ENCODE data around the gene MROH7. TPM values are rescaled to one million over a fixed set of nuclear protein-coding genes. Genes with fewer than 3 reads are reported as not detected.

The MROH7 gene
- polyA plus RNA-seq, 1 donor from 2014 or later = not detected

GRCh38 chr1:54723985-54724384 lies 82.4 kb downstream of the MROH7 start:
- no peak overlapping the region for H3K27ac ChIP-seq (ENCODE audit: low read length)
- H3K79me2 ChIP-seq (replicated peaks; ENCODE audit: insufficient read depth, low read length) = no peaks in the 10 kb centered on the region
- H3K4me3 ChIP-seq (ENCODE audit: low read length) = no peak overlapping the region
- peaks cover 6% of the 10 kb centered on the region for H3K9me3 ChIP-seq (ENCODE audit: low read length)
- H3K4me2 ChIP-seq (ENCODE audit: low read length) = no peak overlapping the region
- no peak overlapping the region for H3K9ac ChIP-seq (ENCODE audit: low read length)
- H3K27me3 ChIP-seq (ENCODE audit: insufficient read depth, low read depth, low read length) = no peaks in the 10 kb centered on the region
- H2AFZ ChIP-seq (ENCODE audit: low read depth, low read length) = no peak overlapping the region
- H3K9me2 ChIP-seq (ENCODE audit: insufficient read depth, low read length) = no peaks in the 10 kb centered on the region
- H3F3A ChIP-seq (ENCODE audit: insufficient read depth, low read length, poor library complexity, severe bottlenecking) = no peaks in the 10 kb centered on the region
- no peak for TF ChIP-seq SMC3 (conservative IDR thresholded peaks at IDR 0.05; ENCODE audit: poor library complexity)
- TF ChIP-seq EZH2 (IDR thresholded peaks at IDR 0.05; ENCODE audit: borderline replicate concordance, insufficient read depth, low read length, poor library complexity, severe bottlenecking) = no peak
- no peak for TF ChIP-seq CTCF (IDR thresholded peaks at IDR 0.05; ENCODE audit: poor library complexity, severe bottlenecking)
- no peak for TF ChIP-seq EP300 (conservative IDR thresholded peaks at IDR 0.05; ENCODE audit: poor library complexity, severe bottlenecking)
- no peak for TF ChIP-seq TAF1 (IDR thresholded peaks at IDR 0.05; ENCODE audit: low read depth)
- TF ChIP-seq REST (IDR thresholded peaks at IDR 0.05; ENCODE audit: borderline replicate concordance) = no peak
- TF ChIP-seq MXI1 (conservative IDR thresholded peaks at IDR 0.05; ENCODE audit: poor library complexity, severe bottlenecking) = no peak
- TF ChIP-seq POLR2AphosphoS5 (IDR thresholded peaks at IDR 0.05) = no peak
- TF ChIP-seq RAD21 (conservative IDR thresholded peaks at IDR 0.05) = no peak
- no peaks in the 10 kb centered on the region for H4K20me1 ChIP-seq (ENCODE audit: insufficient read depth)
- peaks cover 27% of the 10 kb centered on the region for H3K36me3 ChIP-seq (ENCODE audit: insufficient read depth, low read length)

GRCh38 chr1:54724771-54725170 lies 83.2 kb downstream of the MROH7 start:
- H3K27me3 ChIP-seq (ENCODE audit: insufficient read depth, low read depth, low read length) = no peaks in the 10 kb centered on the region
- TF ChIP-seq RAD21 (conservative IDR thresholded peaks at IDR 0.05) = no peak
- no peak for TF ChIP-seq EP300 (conservative IDR thresholded peaks at IDR 0.05; ENCODE audit: poor library complexity, severe bottlenecking)
- TF ChIP-seq CTCF (IDR thresholded peaks at IDR 0.05; ENCODE audit: poor library complexity, severe bottlenecking) = no peak
- TF ChIP-seq TAF1 (IDR thresholded peaks at IDR 0.05; ENCODE audit: low read depth) = no peak
- no peak for TF ChIP-seq POLR2AphosphoS5 (IDR thresholded peaks at IDR 0.05)
- no peak for TF ChIP-seq REST (IDR thresholded peaks at IDR 0.05; ENCODE audit: borderline replicate concordance)
- no peak for TF ChIP-seq SMC3 (conservative IDR thresholded peaks at IDR 0.05; ENCODE audit: poor library complexity)
- TF ChIP-seq EZH2 (IDR thresholded peaks at IDR 0.05; ENCODE audit: borderline replicate concordance, insufficient read depth, low read length, poor library complexity, severe bottlenecking) = no peak
- TF ChIP-seq MXI1 (conservative IDR thresholded peaks at IDR 0.05; ENCODE audit: poor library complexity, severe bottlenecking) = no peak
- no peak overlapping the region for H3K27ac ChIP-seq (ENCODE audit: low read length)
- no peaks in the 10 kb centered on the region for H3F3A ChIP-seq (ENCODE audit: insufficient read depth, low read length, poor library complexity, severe bottlenecking)
- H2AFZ ChIP-seq (ENCODE audit: low read depth, low read length) = no peak overlapping the region
- H3K9me3 ChIP-seq (ENCODE audit: low read length) = peaks cover 6% of the 10 kb centered on the region
- H3K9me2 ChIP-seq (ENCODE audit: insufficient read depth, low read length) = no peaks in the 10 kb centered on the region
- no peaks in the 10 kb centered on the region for H3K79me2 ChIP-seq (replicated peaks; ENCODE audit: insufficient read depth, low read length)
- H3K9ac ChIP-seq (ENCODE audit: low read length) = no peak overlapping the region
- no peak overlapping the region for H3K4me2 ChIP-seq (ENCODE audit: low read length)
- no peaks in the 10 kb centered on the region for H4K20me1 ChIP-seq (ENCODE audit: insufficient read depth)
- H3K36me3 ChIP-seq (ENCODE audit: insufficient read depth, low read length) = peaks cover 30% of the 10 kb centered on the region
- no peak overlapping the region for H3K4me3 ChIP-seq (ENCODE audit: low read length)

All from neural cell (in vitro differentiated cells).